Fibroblast of mammary gland (primary cell): ENCODE measurements around the gene SPAG4.

Source experiments
- DNase-seq: peaks from one replicate; pipeline ENCODE4 v3.0.0-alpha.2; 2010; ENCODE audit warnings: low read depth
- H3K4me3 ChIP-seq: 2 replicates; pipeline ENCODE4 v1.5.1; 2011; ENCODE audit warnings: low read depth, mild to moderate bottlenecking, low read length, moderate library complexity; ENCODE audit not compliant: control insufficient read depth
- CTCF ChIP-seq: conservative IDR thresholded peaks from 2 replicates; pipeline ENCODE4 v1.5.1; 2011; ENCODE audit warnings: low read depth, low read length, inconsistent platforms; ENCODE audit not compliant: control insufficient read depth, insufficient read depth

SPAG4 gene

GRCh38 chr20:35669221-35669620, 53.6 kb downstream of the SPAG4 start:
- DNase-seq: no peak
- H3K4me3 ChIP-seq: no peak overlapping the region
- no peak for TF ChIP-seq CTCF

DNA sequence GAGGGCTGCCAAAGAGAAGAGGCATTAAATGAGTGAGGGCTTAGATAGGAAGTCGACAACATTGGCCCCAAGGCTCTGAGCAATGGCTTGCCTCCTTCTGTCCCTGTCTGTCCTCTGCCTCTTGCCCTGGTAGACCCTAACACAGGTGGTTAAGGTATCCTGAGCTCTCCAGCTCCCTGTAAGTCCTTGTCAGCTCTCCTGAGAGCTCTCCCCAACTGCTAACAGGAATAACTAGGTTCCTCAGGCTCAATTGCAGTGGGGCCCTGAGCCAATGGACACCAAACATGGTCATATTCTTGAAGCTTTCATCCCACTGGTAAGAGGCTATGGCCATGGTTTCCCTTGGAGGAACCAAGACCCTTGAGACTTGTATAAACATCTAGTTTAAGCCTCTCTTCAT, 54.1 kb downstream of the SPAG4 start:
- no peak for DNase-seq
- no peak overlapping the region for H3K4me3 ChIP-seq
- TF ChIP-seq CTCF: no peak
